ENCODE measurements around the gene TBX21. TPM values are rescaled to one million over a fixed set of nuclear protein-coding genes. Genes with fewer than 3 reads are reported as not detected.

The TBX21 gene
- total RNA-seq, 1 donor from 2014 or later: not detected

GRCh38 chr17:47713980-47714700 is 18.9 kb upstream of the TBX21 start:
- DNase-seq: no peak

DNA sequence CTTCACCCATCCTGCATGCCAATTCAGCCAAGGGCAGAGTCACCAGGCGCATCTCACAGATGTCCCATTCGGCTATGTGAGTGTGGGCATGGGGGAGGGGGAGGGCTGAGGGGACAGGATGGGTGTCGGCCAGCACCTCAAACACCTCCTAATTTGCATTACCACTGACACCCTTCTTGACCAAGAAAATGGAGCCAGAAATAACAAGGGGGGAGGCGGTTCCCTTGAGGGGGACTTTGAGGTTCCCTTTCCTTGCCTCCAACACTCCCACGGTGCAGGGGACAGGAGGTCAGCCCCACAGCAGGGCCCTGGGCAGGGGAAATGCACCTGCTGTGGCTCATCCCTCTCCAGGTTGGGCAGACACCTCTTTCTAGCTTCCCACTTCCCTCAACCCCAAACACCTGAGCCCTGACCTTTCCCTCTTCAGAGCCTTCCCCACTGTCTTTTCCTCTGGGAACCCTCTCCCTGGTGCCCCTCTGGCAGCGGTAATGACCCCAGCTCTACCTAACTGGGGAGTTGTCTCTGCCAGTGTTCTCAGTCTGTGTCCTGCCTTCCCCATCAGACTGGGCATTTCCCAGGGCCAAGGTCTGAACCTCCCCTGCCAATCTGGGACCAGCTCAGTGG is 18.2 kb upstream of the TBX21 start:
- DNase-seq: no peak

DNA sequence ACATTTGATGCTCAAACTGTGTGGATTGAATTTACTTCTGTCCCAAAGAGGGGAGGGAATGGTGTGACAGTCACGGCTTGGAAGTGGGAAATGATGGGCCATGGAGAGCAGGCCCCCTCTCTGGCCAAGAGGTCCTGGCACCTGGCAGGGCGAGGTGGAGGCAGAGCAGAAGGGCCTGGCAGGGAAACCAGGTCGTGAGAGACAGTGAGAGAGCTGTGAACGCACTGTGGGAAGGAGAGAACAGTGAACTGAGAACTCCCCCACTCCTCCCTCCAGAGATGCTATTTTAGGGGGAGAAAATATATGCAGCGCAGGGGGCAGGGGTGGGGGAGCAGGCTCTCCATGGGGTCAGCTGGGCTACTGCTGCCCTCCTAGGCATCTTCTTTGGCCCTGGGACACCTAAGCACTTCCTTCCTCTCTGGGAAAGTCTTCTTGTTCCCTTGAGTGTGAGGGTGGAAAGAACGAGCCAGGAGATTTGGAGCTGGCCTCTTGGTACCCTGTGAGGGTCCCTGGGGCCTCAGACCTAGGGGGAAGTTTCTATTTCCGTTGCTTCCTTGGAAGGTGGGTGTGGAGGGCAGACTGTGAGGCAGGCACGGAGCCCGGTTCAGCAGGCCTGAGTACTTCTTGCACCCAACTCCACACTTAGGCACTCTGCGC is 17.2 kb upstream of the TBX21 start:
- no peak for DNase-seq

GRCh38 chr17:47716375-47716774 is 16.7 kb upstream of the TBX21 start:
- no peak for DNase-seq

- DNase-seq: peak; percentile 28
Measured at GRCh38 chr17:47717261-47717697, 15.8 kb upstream of the TBX21 start.

GRCh38 chr17:47717979-47718621 is 14.9 kb upstream of the TBX21 start:
- DNase-seq: no peak

DNA sequence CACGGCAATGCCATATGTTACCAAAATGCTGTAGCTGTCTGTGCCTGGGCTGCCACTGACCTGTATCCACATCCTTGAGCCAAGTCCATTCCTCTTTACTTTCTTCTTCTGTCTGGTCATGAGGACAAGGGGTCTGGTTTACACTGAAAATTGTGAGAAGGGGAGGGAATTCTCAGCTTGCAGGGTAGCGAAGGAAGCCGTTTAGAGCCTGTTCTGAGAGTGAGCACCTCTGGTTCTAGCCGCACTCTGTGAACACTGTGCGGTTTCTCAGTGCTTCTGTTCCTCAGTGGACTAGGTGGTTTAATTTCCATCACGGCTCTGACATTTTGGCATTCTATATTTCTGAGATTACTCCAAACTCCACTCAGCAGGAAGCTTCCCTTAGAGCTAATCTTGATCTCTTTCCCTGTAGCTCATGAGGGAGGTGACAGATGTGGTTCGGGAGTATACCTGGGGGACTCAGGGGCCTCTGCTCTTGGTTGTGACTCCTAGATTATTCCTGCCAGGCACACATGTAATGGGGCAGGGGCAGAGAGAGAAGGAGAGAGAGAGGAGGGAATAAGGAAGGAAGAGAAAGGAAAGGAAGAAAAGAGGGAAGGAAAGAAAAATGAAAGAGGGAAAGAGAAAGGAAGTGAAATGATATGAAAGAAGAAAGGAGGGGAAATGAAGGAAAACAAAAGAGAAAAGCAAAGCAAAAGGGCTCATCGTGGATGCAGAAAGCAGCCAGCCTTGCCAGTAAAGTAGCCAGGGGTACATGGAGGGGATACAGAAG is 14.2 kb upstream of the TBX21 start:
- DNase-seq: no peak

DNA sequence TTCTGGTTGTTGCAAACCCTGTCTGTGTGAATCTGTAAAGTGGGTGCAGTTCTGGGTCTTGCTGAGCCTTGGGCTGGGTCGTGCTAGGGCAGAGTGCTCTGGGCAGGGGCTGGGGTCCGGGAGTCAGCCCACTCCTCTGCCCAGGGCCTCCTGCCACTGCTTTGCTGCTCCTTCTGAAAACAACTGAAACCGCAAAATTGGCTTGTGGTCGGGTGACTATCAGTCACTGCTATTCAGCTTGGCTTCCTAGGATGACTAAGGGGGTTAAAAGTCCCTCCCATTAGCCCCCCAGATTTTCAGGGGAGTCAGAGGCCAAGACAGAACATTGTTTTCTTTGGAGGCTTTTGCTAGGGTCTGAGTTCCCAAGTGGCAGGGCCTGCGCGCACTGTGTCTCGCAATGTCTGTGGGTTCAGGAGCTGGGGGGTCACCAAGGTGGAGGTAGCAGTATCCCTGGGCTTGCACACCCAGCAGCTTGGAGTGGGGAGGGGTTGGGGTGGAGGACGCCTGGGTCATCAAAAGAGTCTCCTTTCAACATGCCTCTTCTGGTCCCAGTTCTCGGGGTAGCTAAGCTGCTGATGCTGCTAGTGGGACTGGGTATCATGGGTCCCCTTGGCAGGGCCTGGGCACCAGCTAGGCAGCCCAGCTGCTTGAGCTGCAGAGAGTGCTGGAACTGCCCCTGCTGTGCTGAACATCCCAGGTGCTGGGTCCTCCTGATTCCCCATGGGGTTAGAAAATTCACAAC is 13.5 kb upstream of the TBX21 start:
- DNase-seq: no peak

GRCh38 chr17:47720196-47720595 is 12.8 kb upstream of the TBX21 start:
- no peak for DNase-seq

DNA sequence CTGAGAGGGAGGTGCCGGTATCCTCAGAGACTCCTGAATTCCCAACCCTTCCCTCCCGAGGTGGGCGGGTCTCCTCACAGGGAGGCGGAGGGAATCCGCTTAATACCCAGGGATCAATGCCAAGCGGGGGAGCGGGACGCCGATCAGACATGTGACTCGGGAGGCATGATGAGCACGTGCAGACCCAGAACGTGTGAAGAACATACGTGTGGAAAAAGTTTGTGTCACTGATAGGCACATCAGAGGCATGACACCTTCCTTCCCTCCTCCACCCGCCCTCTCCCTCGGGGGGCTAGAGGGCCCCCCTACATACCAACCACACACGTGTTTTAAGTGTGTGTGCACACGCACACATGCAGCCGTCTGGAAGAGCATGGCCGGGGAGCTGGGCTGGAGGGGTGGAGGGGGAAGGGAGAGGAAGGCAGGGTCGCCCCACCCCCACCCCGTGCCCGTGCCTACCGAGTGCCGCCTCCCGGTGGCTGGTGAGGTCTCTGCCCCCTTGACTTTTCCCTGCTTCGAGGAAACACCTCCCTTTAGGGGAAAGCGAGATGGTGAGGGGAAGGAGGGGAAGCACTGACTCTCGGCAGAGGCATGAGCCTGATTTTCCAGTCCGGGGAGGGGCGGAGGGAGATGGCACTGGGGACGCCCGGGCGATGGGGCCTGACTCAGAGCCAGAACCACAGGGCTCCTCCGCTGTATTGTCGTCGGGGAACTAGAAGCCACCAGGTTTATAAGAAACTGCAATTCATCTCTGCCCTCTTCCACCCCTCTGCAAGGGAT is 12.1 kb upstream of the TBX21 start:
- peak; percentile 33 for DNase-seq

- no peak for DNase-seq
Measured at GRCh38 chr17:47721725-47722124, 11.3 kb upstream of the TBX21 start.

- DNase-seq: no peak
Measured at GRCh38 chr17:47724705-47725104, 8.3 kb upstream of the TBX21 start.

- DNase-seq: no peak
Measured at GRCh38 chr17:47725446-47726111, 7.5 kb upstream of the TBX21 start.

DNA sequence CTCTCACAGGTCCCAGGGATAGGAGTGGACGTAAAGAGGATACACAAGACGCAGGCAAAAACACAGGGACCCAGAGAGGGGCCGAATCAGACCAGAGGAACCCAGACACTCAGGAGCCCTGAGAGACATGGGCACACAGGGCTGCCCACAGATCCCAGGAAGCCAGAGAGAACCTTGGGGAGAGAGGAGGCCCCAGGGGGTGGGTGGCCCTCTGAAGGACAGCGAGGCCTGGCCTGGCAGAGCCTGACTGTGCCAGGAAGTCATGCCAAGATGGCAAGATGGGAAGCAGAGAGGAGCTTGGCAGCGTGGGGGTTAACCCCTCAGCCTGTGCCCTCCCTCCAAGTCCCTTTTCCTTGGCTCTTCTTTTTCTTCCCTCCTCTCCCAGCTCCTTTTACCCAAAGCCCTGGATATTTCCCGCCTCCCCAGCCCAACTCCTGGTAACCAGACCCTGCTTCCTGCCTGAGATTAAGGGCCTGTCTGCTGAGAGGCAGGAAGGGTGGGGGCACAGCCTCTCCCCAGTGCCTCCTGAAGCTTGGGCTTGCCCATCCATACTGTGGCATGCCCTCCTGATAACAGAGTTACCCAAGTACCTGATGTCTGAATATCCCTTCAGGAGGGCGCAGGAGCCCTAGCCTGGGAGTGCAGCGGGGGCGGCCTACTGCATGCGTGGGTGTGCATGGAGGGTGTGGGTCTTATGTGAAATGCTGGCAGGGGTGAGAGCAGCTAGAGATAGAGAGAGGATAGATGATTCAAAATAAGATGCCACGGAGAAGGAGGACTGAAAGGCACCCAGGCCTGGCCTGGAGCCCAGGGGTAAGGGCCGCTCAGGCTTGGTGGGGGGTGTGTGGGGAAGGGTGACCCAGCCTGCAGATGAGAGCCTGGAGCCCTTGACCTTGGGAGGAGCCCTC is 6.0 kb upstream of the TBX21 start:
- no peak for DNase-seq

- DNase-seq: no peak
Measured at GRCh38 chr17:47727704-47728036, 5.4 kb upstream of the TBX21 start.

GRCh38 chr17:47728214-47728877 is 4.7 kb upstream of the TBX21 start:
- DNase-seq: no peak

DNA sequence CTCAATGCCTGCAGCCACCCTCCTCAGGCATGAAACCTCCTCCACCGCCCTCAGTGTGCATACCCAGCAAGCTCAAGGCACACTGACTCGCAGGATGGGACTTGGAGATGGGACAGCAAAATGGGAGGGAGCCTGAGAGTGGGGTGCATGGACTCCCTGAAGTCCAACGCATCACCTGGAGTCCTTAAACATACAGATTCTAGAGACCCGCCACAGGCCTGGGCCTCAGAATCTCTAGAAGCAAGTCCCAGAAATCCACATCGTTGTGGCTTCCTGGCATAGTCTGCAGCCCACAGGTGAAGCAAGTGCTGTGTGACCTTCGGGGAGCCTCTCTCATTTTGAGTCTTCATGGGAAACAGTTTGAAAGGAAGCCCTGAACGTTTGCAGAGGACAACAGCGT is 3.6 kb upstream of the TBX21 start:
- no peak for DNase-seq

GRCh38 chr17:47730681-47731080 is 2.4 kb upstream of the TBX21 start:
- DNase-seq: no peak

DNA sequence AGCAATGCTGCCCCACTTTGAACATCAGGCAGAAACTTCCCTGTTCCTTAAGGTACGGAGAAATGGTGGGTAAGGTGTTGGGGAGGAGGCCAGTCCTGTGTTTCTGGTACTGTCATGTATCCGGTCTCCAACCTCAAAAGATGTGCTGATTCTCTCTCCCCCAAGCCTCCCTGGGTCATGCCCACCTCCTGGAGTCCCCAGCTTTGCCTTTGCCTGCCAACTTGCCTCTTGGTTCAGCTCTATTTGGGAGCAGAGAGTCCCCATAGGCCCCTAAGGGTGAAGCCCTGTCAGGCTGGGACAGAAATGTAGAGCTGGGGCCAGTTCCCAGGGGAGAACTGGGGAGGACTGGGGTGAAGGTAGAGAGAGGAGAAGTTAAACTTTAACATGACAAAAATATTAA is 1.6 kb upstream of the TBX21 start:
- no peak for DNase-seq

All from dermis blood vessel endothelial cell (primary cell).